GM21360 (cell line): Measurements from ENCODE around the gene SSX5.
"Not testable (repeated sequence)": the region's sequence is repeated elsewhere in the genome, so short reads cannot be mapped to it uniquely, and the experiment has no call there.

ENCODE experiments used
- ATAC-seq: cut with Tn5 transposase; IDR thresholded peaks from one replicate; pipeline ENCODE4 v1.9.1; 2021; ENCODE audit warnings: mild to moderate bottlenecking, moderate library complexity; ENCODE audit not compliant: unreplicated experiment

Gene SSX5

GRCh38 chrX:48196745-48197201 is at the start of gene SSX5:
SSX5 (minus strand) TSS chrX:48196795; CDS start chrX:48195358, 1,437 bp downstream.
- ATAC-seq: no peak

GRCh38 chrX:48224196-48224595 is 27.6 kb upstream of the SSX5 start:
- not testable (repeated sequence) for ATAC-seq

GRCh38 chrX:48214341-48214740 is 17.7 kb upstream of the SSX5 start:
- ATAC-seq: not testable (repeated sequence)

GRCh38 chrX:48190024-48190423 is 6.6 kb downstream of the SSX5 start:
- ATAC-seq: not testable (repeated sequence)

GRCh38 chrX:48181882-48182281 is 14.7 kb downstream of the SSX5 start:
- ATAC-seq: not testable (repeated sequence)

- ATAC-seq: no peak
Measured at GRCh38 chrX:48180811-48181210, 15.8 kb downstream of the SSX5 start.

- no peak for ATAC-seq
Measured at GRCh38 chrX:48179691-48180090, 16.9 kb downstream of the SSX5 start.

GRCh38 chrX:48166322-48166721 is 30.3 kb downstream of the SSX5 start:
- not testable (repeated sequence) for ATAC-seq

GRCh38 chrX:48165241-48165640 is 31.4 kb downstream of the SSX5 start:
- ATAC-seq: no peak

GRCh38 chrX:48156014-48156413 is 40.6 kb downstream of the SSX5 start:
- no peak for ATAC-seq

- no peak for ATAC-seq
Measured at GRCh38 chrX:48154796-48155195, 41.8 kb downstream of the SSX5 start.

- no peak for ATAC-seq
Measured at GRCh38 chrX:48153769-48154168, 42.8 kb downstream of the SSX5 start.

GRCh38 chrX:48142697-48143096 is 53.9 kb downstream of the SSX5 start:
- not testable (repeated sequence) for ATAC-seq

- ATAC-seq: not testable (repeated sequence)
Measured at GRCh38 chrX:48141810-48142508, 54.6 kb downstream of the SSX5 start.

GRCh38 chrX:48139076-48139475 is 57.5 kb downstream of the SSX5 start:
- not testable (repeated sequence) for ATAC-seq
